ENCODE results near the gene ENDOU.

The ENDOU gene, protein sequence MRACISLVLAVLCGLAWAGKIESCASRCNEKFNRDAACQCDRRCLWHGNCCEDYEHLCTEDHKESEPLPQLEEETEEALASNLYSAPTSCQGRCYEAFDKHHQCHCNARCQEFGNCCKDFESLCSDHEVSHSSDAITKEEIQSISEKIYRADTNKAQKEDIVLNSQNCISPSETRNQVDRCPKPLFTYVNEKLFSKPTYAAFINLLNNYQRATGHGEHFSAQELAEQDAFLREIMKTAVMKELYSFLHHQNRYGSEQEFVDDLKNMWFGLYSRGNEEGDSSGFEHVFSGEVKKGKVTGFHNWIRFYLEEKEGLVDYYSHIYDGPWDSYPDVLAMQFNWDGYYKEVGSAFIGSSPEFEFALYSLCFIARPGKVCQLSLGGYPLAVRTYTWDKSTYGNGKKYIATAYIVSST

DNA sequence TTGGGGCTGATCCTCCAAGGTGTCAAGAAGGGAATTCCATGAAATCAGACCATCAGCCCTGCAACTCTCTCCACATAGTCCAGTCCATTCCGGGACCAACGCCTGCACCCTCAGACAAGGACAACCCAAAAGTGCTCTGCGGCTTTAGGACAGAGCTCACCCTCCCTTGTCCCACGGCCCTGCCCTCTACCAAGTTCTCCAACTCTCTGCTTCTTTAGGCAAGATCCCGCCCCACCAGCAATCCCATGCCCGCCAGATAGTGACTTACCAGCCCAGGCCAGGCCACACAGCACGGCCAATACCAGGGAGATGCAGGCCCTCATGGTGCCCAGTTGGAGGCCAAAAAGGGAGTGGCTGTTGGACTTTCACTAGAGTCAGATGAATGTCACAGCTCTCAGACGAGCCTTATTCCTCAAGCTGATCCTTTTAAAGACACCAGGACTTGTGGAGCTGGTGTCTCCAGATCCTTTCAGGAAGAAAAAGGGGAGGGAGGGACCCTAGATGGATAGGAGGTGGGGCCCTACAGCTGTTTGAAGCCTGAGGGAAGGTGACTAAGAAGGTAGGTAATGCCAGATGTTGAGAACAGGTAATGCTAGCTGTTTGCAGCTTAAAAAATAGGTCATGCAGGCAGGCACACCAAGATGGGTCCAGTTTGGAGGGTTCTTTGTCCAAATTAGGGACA is at the start of gene ENDOU:
ENDOU (minus strand) TSS at position 400 of the 682 bp plus-strand sequence; CDS start at position 323, 77 bp downstream.
- no peak for DNase-seq

DNA sequence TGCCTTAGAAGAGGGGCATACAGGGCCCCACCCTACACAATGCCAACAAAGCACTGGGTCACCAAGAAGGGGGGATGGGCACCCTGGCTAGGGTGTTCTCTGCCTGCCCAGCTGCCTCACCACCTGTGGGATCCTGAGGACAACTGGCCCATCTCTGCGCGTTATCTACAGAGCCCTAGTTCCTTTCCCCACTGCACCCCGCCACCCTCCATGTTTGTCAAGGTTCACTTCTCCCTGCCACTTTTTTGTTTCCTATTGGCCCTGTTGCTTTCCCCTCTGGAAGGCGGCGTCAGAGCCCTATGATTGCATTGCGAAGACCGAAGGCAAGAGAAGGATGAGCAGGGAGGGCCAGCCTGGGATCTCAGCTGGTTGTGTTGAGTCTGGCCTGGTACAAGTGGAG is 49.4 kb upstream of the ENDOU start:
- DNase-seq = no peak

DNA sequence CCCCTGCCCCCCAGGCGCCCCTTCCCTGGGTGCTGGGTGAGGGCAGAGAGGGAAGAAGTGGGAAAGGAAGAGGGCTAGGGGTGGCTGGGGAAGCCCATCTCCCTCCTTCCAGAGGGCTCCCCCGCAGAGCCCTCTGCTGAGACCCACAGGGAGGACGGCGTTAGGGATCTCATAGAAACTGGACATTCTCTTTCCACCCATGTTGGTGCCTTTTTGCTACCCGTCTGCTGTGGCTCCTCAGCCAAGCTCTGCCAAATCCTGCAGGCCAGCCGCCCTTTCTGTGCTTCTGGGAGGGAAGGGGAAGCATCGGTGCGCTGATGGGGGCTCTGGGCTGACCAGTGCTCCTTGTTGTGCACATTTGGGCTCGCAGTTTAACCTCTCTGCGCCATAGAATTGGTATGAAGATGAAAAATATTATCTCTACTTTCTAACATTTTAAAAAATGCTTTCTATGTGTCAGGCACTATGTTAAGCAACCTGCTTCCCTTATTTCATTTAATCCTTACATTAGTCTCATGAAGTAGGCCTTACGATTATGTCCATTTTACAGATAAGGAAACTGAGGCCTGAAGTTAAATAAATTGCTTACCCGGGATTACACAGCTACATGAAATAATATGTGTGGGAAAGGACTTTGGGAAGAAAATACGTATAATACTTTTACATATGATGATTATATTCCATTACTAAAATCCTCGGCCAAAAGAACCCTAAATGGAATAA is 48.7 kb upstream of the ENDOU start:
- no peak for DNase-seq

DNA sequence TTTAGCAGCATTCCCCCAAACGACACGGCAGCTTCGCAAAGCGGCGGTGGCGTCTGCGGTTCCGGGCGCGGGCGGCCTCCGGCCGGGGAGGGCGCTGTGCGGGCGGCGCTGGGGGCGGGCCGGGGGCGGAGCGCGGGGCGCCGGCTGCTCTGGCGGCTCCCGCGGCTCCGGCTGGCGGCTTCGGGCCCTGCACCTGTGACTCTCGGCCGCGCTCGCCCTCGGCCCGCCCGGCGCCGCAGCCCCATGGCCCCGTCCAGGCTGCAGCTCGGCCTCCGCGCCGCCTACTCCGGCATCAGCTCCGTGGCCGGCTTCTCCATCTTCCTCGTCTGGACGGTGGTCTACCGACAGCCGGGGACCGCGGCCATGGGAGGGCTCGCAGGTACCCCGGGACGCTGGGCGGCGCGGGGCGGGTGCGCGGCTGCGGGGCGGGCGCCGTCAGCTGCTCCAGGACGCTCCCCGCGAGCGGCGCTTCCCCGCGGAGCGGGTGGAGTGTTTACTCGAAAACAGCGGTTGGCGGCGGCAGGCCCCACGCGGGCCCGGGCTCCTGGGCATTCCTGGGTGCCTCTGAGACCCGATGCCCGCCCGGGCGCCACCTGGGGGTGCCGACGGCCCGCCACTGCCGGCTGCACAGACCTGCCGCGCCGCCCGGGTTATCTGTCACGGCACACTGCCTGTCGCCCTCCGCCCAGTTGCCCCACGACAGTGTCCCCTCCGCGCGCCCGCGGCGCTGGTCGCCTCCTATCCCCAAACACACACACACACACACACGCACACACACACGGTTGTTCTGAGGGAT is 48.0 kb upstream of the ENDOU start, which contains the start of gene SLC48A1:
SLC48A1 (plus strand) TSS at position 177 of the 796 bp plus-strand sequence; CDS start at position 244, 67 bp downstream.
- DNase-seq = peak; percentile 46

DNA sequence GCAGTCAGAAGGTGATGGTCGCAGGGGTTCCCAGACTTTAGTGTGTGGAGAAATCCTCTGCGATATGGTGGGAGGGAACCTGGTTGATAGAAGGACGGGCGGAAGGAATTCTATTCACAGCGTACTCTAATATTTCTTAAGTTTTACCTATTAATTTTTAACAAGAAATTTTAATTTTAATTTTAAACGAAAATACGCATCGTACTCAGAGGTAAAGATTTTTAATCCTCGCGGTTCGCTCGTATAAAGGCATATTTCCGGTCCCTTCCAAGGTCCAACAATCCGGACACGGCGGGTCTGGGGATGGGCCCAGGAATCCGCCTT is 47.4 kb upstream of the ENDOU start:
- no peak for DNase-seq

DNA sequence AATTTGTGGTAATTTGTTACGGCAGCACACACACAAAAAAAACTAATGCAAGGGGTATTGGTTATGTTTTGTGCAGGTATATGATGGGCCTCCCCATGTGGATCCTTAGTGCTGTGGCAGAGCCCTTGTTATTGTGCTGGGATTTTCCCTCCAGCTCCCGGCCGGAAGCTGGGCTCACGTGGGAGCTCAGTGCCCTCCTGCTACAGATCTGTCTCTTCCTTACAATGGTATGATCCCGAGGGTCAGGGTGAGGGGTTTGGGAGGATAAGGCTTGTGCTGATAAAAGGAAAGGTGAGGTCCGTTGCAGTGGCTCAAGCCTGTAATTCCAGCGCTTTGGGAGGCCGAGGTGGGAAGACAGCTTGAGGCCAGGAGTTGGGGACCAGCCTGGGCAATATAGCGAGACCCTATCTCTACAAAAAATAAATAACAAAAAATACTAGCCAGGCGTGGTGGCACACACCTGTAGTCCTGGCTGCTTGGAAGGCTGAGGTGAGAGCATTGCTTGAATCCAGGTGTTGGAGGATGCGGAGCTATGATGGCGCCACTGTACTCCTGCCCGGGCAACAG is 46.9 kb upstream of the ENDOU start:
- DNase-seq = no peak

DNA sequence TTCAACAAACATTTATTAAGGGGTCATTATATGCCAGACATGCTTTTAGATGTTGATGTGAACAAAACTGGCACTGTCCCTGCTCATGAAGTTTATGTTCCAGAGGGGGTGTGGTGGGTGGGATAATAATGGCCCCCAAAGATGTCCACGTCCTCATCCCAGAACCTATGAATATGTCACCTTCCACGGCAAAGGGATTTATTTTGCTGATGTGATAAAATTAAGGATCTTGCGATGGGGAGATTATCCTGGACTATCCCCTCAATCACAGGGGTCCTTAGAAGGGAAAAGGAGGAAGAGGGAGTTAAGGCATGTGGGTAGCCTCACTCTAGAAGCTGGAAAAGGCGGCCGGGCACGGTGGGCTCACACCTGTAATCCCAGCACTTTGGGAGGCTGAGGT is 46.0 kb upstream of the ENDOU start:
- DNase-seq = no peak

DNA sequence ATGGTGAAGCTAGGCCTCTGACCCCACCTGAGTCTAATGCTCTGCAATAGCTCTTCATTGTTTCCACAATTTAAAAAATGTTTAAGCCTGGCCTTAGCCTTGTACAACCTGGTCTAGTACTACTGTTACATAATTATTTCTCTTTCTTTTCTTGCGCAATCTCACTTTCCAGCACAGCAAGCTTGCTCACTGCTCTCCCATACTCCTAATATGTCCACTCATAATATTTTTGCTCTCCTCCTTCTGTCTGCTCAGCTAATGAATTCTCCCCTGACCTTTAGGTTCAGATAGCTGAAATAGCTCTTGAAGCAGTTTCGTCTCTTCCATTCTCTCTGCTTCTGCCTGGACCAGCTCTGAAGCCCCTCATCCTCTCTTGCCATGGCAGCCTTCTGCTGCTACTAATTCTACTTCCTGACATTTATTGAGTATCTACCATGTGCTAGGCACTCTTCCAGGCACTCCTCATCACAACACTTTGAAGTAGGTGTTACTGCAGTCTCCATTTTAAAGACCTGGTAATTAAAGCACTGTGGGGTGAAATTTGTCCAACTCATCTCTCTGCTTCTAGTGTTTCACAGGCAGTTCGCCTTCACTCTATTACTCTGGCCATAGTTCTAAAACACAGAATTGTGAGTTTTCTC is 44.9 kb upstream of the ENDOU start:
- no peak for DNase-seq

DNA sequence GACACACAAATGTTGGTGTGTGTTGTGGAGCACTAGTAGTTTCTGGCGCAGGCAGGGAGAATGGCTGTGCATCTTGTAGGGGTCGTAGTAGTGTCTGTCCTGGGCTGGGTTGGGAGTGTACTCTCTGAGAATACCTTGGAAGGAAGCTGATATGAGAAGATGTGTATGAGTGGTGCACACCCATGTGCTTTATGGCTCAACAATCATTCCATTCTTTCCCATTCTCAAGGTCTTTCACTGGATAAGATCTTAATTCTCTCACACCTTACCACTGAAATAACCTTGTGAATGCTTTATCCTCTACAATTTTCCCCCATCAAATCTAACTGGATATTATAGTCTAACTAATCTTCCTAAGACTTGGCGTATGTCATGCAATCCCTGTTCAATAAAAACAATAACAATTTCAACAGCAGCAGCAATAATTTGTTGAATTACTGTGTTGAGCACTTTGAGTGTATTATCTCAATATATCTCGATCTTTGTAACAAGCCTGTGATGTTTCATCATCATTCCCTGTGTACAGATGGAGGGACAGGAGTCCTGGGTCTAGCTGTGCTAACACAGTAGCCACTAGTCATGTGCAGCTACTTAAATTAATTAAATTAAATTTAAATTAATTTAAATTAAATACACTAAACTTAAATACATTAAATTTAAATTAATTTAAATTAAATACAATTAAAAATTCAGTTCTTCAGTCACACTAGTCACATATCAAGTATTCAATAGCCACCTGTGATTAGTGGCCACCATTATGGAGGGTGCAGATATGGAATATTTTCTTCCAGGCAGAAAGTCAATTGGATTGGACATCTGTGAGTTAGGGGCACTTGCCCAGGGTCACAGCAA is 44.2 kb upstream of the ENDOU start:
- DNase-seq = no peak

DNA sequence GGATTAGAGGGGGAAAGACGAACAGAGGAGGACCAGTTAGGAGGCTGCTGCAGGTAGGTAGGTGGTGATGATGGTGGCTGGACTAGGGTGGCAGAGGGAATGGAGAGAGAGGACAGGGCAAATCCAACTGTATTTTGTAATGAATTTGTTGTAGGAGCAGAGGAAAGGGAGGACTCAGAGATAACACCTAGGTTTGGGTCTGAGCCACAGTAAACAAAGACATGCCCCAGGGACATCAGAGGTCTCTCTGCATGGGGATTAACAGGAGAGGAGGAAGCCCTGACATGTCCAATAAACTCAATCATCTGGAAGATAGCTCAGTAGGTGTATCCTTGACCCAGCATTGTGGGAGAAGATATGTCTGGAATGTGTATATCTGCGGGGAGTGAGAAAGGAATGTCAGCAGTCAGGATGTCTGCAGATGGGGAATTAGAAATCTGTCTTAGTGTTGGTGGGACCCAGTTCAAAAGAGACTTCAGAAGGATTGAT is 43.1 kb upstream of the ENDOU start:
- no peak for DNase-seq

DNA sequence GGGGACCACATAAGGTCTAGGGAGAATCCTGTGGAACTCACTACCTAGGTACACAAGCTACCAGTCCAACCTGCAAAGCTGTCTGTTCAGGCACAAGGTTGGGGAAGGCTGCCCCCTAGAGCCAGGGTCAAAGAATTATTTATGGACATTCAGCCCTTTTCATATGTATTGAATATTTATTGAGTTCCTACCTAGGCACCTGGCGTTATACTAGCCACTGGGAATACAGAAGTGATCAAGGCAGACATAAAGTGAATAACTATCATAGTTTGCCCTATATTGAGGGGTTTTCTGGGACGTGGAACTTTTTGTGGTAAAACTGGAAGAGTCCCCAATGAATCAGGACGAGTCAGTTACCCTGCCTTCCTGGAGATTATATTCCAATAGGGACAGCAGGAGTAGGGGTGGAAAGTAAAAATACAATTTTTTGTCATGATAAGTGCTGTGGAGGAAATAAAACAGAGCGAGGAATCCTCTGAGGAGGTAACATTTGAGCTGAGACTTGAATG is 42.0 kb upstream of the ENDOU start:
- peak; percentile 71 for DNase-seq

DNA sequence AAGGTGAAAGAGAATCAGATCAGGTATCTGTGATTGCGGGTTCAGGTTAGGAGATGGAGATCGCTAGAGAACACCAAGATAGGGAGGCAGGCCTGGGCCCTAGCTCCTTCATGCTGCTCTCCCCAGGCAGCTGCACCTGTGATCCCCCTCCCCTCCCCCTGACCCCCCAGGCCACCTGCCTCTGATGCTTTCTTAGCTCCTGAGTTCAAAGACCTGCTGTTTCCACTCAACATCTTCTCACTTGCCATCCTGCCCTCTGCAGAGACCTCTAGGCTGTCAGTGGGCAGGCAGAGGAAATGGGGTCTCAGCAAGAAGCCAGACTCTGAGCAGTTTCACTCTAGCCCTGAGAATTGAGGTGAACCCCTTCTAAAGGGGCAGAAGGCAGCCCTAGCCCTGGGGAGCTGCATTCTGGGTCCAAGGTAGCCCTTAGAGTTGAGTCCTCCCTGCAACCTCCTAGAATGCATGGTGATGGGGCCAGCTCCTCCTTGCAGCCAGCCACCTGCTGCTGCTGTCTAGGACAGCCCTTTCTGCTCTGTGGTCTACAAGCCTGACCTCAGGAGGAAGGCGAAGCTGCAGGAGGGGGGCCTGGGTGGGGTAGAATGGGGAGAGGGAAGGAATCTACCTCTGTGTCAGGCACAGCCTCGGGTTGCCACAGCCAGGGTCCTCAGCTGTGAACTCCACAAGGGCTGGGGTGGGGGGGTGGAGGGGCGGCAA is 41.4 kb upstream of the ENDOU start:
- DNase-seq = no peak

DNA sequence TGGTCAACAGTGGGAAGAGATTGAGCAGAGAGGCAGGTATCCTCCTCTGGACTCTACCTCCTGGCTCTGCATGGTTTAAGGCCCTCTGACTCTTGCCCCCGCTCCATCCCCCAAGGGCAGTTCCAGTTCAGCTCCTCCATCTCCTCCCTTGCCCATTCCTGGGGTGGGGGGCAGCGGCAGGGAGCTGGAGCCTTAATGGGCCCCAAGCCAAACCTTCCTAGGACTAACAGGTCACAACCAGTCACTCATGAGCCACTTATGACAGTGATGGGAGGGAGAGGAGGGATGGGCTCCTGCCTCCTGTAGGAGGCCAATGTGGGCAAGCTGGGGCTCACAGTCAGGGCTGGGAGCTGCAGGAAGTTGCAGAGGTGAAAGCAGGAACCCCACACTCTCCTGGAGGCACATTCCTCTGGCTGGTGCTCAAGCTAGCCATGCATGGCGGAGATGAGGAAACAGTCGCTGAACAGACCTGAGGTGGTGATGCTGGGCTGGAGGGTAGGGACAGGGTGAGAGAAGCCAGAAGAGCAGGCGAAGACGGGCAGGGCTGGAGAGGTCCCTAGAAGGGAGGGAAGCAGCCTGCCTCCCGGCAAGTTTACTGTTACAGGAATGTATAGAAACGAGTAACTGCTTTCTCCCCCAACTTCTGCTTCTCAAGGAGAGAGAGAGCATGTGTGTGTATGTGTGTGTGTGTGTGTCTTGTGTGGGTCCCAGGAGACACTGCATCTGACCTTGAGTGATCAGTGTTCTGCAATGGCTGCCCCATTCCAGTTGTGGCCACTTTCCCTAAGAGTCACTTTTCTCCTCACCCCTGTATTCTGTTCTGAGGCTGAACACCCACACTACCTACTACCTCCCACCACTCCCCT is 38.4 kb upstream of the ENDOU start:
- DNase-seq = no peak

DNA sequence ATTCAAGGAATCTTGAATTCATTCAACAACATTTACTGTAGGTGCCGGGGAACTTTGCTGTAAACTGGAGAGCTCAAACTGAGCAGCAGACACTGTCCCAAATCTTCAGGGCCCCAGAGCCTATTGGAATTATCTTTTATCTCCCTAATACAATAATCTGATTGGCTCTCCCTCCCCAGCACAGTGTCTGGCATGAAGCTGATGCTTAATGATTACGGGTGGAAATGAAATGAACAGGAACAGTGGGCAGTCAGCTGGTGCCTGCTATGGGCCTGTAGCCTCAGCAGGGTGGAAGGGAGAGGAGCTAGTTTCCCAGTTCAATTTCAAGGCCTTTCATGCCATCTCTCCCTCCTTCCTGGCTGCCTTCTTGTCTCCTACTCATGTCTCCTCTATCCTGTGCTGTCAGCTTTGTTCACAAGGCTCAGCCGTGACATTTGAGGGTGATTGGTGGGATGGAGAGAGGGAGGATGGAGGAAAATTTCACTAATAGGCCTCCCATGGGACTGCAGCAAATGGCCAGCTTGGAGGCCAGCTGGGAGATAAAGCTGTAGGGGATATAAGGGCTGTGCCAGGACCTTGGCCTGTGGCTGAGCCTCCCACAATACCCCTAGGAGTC is 37.7 kb upstream of the ENDOU start:
- DNase-seq = no peak

DNA sequence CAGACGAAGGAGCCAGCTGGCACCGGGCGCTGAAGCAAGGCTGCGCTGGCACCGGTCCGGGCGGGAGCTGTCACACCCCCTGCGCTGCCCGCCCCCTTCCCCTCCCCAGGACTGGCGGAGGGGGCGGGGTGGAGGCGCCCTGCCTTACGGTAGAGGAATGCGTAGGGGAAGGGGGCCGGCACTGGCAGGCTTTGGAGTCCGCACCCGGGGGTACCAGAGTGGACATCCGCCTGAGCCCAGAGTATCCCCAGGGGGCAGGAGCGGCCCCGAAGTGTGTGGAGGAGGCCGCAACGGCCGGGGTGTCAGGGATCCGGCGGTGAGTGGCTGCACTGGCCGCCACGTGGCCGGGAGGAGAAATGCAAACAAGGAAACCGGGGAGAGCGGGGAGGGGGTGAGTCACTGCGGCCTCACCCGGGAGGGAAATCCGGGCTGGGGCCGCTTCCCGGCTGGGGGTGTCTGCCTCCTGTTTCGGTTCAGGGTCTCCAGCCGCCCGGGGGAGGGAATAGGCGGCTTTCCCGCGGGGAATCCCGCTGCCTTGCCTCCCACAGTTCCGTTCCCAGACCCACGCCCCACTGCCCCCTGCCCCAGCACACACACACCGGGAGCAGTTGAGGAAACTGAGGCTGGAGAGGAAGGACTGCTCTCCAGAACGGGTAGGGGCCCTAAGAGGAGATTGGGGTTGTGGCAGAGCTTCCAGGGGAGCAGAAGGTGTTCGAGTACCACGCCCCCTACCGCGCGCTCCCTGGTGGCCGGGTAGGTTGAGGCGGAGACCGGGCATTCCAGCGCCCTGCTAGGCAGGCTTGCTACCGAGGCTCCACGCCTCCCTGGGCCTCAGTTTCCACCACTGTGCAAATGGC is 33.8 kb upstream of the ENDOU start, which contains the start of gene RAPGEF3:
RAPGEF3 (minus strand) TSS at position 47 of the 857 bp plus-strand sequence. CDS start 324 bp downstream, outside the sequence.
- peak; percentile 45 for DNase-seq

DNA sequence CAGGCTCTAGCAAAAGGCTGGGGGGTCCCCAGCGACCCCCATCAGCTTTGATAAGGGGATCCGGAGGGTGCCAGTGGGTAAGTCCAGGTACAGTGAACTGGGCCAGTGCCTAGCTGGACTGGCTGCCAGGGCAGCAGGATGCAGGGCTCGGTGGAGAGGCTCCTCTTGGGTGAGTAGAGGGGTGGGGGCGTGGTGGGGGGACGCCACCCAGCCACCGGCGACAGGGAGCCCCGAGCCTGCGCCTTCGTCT is 33.2 kb upstream of the ENDOU start:
- DNase-seq = no peak

DNA sequence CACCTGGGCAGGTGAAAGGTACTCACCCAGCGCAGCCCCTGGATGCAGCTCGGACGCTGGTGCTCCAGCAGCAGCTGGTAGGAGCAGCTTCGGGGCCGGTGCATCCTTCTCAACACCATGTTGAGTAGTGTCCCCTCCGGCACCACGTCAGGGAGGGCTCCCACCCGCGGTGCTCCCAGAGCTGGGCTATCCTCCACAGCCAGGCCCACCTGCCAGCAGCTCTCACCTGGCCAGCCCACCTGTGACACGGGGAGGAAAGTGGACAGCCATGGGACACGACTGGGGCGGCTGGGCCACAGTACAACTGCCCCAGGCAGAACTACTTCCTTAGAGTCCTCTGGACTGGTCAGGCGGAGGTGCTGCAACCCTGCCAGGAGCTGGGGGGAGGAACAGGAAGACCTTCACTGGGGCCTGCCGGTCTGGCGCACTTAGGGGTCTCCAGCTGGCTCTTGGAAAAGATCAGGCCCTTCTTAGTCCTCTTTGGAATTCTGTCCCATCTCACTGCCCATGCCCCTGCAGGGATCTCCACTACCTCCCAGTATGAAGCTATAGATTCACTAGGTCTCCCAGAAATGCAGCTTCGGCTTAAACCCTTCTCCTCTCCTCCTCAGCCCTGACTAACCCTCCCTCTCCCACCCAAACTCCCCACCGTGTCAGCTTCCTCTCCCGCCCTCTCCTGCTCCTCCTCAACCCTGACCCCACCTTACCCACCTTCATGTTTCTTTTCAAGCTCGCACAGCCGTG is 32.7 kb upstream of the ENDOU start:
- no peak for DNase-seq
